A673 (cell line): ENCODE results near the gene PALLD.

Source experiments
- EZH2 ChIP-seq: fragments of 200-600 bp; sonication (generic); IDR thresholded peaks from 2 replicates; pipeline ENCODE4 v1.6.1; 2017; ENCODE audit warnings: borderline replicate concordance, low read depth, mild to moderate bottlenecking, mixed read lengths, antibody characterized with exemption, low read length; ENCODE audit not compliant: poor library complexity, severe bottlenecking
- TF ChIP-seq, protein P1 (sequence below): fragments of 300-800, 200-600 bp; sonication (generic); conservative IDR thresholded peaks from 2 replicates; pipeline ENCODE4 v1.5.1; 2017; ENCODE audit warnings: low read depth, mild to moderate bottlenecking, antibody characterized with exemption, low read length, moderate library complexity, mixed read lengths

DNA sequence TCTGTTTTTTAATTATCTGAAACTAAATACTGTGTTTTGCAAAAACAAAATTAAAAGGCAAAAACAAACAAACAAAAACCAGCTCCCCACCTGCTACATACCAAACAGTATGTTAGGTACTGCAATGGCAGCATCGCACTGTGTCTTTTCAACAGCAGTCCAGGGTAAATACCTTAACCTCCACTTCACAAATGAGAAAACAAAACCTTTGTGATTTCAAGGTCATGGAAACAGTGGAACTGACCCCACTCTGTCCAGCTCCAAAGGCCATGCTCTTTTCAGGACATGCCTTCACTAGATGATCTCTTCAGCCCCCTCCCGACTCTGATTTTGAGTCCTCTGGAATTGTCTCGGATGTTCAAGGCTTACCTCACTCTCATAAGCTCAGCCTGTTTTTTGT is 329.8 kb downstream of the PALLD start:
- TF ChIP-seq, protein P1, sequence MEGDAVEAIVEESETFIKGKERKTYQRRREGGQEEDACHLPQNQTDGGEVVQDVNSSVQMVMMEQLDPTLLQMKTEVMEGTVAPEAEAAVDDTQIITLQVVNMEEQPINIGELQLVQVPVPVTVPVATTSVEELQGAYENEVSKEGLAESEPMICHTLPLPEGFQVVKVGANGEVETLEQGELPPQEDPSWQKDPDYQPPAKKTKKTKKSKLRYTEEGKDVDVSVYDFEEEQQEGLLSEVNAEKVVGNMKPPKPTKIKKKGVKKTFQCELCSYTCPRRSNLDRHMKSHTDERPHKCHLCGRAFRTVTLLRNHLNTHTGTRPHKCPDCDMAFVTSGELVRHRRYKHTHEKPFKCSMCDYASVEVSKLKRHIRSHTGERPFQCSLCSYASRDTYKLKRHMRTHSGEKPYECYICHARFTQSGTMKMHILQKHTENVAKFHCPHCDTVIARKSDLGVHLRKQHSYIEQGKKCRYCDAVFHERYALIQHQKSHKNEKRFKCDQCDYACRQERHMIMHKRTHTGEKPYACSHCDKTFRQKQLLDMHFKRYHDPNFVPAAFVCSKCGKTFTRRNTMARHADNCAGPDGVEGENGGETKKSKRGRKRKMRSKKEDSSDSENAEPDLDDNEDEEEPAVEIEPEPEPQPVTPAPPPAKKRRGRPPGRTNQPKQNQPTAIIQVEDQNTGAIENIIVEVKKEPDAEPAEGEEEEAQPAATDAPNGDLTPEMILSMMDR = no peak
- TF ChIP-seq EZH2 = no peak
